GM10266 (cell line): ENCODE data around the gene RAVER1.
A peak's percentile ranks its signal among the peaks of the same experiment; 100 is the strongest.

Experiments
- DNase-seq: peaks from one replicate; pipeline ENCODE4 v3.0.0; 2012; ENCODE audit errors: extremely low spot score
- TF ChIP-seq, protein P1 (sequence below): IDR thresholded peaks from 2 replicates; pipeline ENCODE4 v1.5.1; 2012; ENCODE audit warnings: mild to moderate bottlenecking, low read depth; ENCODE audit not compliant: control insufficient read depth, insufficient read depth; ENCODE audit errors: missing control alignments

The RAVER1 gene

DNA sequence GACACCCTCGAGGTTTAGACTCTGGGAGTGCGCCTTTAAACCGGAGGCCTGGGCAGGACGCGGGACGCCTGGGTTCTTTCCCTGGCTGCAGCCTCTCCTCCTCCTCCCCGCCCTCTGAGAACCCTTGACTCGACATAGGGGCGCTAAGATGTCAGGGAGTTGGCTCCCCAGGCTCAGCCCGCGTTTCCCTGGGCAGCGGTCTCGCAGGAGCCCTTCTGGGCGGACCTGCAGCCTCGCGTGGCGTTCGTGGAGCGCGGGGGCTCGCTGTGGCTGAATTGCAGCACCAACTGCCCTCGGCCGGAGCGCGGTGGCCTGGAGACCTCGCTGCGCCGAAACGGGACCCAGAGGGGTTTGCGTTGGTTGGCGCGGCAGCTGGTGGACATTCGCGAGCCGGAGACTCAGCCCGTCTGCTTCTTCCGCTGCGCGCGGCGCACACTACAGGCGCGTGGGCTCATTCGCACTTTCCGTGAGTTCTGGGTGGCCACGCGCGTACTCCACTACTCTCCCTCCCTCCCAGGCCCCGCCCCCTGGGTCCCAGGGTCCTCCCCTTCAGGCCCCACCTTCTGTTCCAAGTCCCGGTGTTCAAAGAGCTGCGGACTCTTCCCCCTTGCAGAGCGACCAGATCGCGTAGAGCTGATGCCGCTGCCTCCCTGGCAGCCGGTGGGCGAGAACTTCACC, 42.3 kb downstream of the RAVER1 start:
- DNase-seq: peak; percentile 82
- TF ChIP-seq, protein P1, sequence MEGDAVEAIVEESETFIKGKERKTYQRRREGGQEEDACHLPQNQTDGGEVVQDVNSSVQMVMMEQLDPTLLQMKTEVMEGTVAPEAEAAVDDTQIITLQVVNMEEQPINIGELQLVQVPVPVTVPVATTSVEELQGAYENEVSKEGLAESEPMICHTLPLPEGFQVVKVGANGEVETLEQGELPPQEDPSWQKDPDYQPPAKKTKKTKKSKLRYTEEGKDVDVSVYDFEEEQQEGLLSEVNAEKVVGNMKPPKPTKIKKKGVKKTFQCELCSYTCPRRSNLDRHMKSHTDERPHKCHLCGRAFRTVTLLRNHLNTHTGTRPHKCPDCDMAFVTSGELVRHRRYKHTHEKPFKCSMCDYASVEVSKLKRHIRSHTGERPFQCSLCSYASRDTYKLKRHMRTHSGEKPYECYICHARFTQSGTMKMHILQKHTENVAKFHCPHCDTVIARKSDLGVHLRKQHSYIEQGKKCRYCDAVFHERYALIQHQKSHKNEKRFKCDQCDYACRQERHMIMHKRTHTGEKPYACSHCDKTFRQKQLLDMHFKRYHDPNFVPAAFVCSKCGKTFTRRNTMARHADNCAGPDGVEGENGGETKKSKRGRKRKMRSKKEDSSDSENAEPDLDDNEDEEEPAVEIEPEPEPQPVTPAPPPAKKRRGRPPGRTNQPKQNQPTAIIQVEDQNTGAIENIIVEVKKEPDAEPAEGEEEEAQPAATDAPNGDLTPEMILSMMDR: no peak

DNA sequence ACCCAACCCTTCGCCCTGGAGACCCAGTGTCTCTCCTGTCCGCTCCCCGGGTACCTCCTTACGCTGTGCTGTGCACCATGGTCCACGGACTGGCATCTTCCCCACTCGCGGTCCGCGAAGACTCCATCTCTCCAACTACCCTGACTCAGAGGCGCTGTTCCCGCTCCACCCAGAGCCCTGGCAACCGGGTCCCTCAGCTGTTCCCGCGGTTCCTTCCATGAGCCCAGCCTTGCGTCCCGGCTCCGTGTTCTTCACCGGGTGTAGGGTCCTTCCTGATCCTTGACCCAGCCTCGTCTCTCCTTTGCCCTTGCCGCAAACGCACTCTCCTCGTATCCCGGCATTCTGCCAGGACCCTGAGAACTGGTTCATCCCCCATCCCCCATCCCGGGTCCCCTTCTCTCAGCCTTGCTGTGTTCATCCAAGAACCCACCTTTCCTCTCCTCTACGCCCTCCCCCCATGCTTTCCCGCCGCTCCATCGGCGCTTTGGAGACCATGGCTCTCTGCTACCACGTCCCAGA, 42.9 kb downstream of the RAVER1 start:
- no peak for DNase-seq
- TF ChIP-seq, protein P1: no peak

DNA sequence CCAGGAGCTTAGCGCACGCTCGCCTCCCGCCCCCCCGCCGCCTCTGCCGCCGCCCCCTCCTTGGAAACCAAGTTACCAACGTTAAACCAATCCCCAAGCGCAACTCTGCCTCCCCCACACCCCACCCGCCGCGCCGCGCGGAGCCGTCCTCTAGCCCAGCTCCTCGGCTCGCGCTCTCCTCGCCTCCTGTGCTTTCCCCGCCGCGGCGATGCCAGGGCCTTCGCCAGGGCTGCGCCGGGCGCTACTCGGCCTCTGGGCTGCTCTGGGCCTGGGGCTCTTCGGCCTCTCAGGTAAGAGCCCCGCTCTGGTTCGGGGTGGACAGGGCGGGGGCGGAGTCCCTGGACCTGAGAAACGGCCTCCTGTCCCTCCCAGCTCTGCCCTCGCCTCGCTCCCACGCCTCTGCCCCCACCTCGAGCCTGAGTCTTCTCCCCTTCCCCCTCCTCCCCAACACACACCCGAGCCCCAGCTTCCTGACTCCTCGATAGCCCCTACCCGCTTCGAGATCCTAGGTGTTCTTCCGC, 43.4 kb downstream of the RAVER1 start, which contains the start of gene ICAM5:
Gene ICAM5 (plus strand): TSS at position 117 of the 521 bp plus-strand sequence. CDS start 92 bp downstream, at position 209.
- TF ChIP-seq, protein P1: no peak
- DNase-seq: no peak

DNA sequence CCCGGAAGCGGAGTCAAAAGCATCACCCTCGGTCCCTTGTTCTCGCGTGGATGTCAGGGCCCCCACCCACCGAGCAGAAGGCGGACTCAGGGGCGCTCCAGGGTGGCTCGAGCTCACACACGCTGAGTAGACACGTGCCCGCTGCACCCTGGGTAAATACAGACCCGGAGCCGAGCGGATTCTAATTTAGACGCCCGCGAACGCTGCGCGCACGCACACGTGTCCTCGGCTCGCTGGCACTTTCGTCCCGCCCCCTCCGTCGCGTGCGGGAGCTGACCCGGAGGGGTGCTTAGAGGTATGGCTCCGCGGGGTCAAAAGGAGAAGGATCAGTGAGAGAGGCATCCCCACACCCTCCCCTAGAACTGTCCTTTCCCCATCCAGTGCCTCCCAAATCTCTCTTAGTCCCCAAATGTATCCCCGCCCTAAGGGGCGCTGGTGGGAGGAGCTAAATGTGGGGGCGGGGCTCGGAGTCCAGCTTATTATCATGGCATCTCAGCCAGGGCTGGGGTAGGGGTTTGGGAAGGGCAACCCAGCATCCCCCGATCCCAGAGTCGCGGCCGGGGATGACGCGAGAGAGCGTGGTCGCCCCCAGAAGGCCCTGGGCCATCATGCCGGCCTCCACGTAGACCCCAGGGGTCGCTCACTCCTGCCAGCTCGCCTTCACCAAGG, 44.0 kb downstream of the RAVER1 start:
- peak; percentile 71 for DNase-seq

DNA sequence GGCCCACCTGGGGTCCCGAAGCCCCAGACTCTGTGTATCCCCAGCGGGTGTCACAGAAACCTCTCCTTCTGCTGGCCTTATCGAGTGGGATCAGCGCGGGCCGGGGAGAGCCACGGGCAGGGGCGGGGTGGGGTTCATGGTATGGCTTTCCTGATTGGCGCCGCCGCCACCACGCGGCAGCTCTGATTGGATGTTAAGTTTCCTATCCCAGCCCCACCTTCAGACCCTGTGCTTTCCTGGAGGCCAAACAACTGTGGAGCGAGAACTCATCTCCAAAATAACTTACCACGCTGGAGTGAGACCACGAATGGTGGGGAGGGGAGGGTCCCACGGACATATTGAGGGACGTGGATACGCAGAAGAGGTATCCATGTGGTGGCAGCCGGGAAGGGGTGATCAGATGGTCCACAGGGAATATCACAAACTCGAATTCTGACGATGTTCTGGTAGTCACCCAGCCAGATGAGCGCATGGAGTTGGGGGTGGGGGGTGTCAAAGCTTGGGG, 44.6 kb downstream of the RAVER1 start:
- TF ChIP-seq, protein P1: no peak
- peak; percentile 84 for DNase-seq

More for the DNA sequence above, 44.0 kb downstream of the RAVER1 start:
- TF ChIP-seq, protein P1: no peak

DNA sequence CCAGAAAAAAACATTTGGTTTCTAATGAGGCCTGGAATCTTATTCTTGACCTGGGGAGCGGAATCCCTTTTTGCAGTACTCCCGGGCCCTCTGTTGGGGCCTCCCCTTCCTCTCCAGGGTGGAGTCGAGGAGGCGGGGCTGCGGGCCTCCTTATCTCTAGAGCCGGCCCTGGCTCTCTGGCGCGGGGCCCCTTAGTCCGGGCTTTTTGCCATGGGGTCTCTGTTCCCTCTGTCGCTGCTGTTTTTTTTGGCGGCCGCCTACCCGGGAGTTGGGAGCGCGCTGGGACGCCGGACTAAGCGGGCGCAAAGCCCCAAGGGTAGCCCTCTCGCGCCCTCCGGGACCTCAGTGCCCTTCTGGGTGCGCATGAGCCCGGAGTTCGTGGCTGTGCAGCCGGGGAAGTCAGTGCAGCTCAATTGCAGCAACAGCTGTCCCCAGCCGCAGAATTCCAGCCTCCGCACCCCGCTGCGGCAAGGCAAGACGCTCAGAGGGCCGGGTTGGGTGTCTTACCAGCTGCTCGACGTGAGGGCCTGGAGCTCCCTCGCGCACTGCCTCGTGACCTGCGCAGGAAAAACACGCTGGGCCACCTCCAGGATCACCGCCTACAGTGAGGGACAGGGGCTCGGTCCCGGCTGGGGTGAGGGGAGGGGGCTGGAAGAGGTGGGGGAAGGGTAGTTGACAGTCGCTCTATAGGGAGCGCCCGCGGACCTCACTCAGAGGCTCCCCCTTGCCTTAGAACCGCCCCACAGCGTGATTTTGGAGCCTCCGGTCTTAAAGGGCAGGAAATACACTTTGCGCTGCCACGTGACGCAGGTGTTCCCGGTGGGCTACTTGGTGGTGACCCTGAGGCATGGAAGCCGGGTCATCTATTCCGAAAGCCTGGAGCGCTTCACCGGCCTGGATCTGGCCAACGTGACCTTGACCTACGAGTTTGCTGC, 46.3 kb downstream of the RAVER1 start, which contains the start of gene ICAM4:
Gene ICAM4 (plus strand): TSS at position 153 of the 935 bp plus-strand sequence. CDS start 58 bp downstream, at position 211.
- DNase-seq: no peak

More for the DNA sequence above, 46.3 kb downstream of the RAVER1 start, which contains the start of gene ICAM4:
- TF ChIP-seq, protein P1: no peak
